Erythroblast (primary cell): ENCODE measurements around the gene ILF3.

ENCODE experiments used
- GATA1 ChIP-seq: IDR thresholded peaks from 2 replicates; pipeline ENCODE4 v1.6.1; 2011; ENCODE audit warnings: low read depth, mild to moderate bottlenecking, control low read depth, low read length, moderate library complexity
- POLR2A ChIP-seq: IDR thresholded peaks from 2 replicates; pipeline ENCODE4 v1.6.1; 2011; ENCODE audit warnings: mild to moderate bottlenecking, low read length

DNA sequence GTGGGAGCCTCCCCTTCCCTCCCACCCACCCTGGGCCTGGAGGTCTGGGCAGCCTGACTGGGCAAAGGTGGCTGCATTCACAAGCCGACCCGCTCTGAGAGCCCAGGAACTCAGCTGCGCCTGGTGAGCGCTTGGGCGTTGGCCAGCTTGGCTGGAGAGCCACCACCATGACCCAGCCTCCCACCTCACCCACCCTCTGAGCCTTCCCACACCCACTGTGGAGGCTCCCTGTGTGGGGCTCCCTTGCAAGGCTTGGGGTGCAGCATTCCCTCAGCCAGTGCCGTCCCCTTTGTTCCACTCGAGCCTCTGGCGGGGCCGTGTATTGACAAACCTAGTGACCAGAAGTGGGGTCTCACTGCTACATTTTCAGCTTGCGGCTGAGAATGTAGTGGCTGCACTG is 32.0 kb downstream of the ILF3 start:
- no peak for TF ChIP-seq POLR2A
- no peak for TF ChIP-seq GATA1
